Lower lobe of right lung (tissue), 2 donors: Measurements from ENCODE around the gene SGPL1. TPM values are rescaled to one million over a fixed set of nuclear protein-coding genes. Genes with fewer than 3 reads are reported as not detected.
A peak's percentile ranks its signal among the peaks of the same experiment; 100 is the strongest.

Experiments
- ATAC-seq, 2 donors: fragments of 200-7000 bp; cut with Tn5 transposase; one replicate each; pipeline ENCODE4 v1.9.1; 2020 to 2022; ENCODE audit warnings: mild to moderate bottlenecking in 2 of 2, moderate library complexity in 2 of 2
- DNase-seq: peaks from one replicate; pipeline ENCODE4 v3.0.0-alpha.2; 2020
- H3K27ac ChIP-seq: fragments of 200-600 bp; one replicate; pipeline ENCODE4 v1.8.0; 2022
- H3K27me3 ChIP-seq: fragments of 200-600 bp; one replicate; pipeline ENCODE4 v1.8.0; 2022; ENCODE audit warnings: low read depth
- H3K36me3 ChIP-seq: fragments of 200-600 bp; one replicate; pipeline ENCODE4 v1.8.0; 2022; ENCODE audit warnings: mild to moderate bottlenecking
- H3K4me1 ChIP-seq: fragments of 200-600 bp; one replicate; pipeline ENCODE4 v1.8.0; 2022
- H3K4me3 ChIP-seq: fragments of 200-600 bp; one replicate; pipeline ENCODE4 v1.8.0; 2022; ENCODE audit warnings: mild to moderate bottlenecking
- H3K9me3 ChIP-seq: fragments of 200-600 bp; one replicate; pipeline ENCODE4 v1.8.0; 2022
- intact Hi-C: fragments of 100-400 bp; cut with DNase I; formaldehyde crosslinking; loops from one replicate; pipeline ENCODE4 v1.11.0; 2022
- total RNA-seq: library from RNA; stranded (reverse); fragmentation: NEBNext Ultra II Directional; extraction: Animal tissue kit (Norgen Biotek cat#: 25700); gene quantifications from one replicate; pipeline ENCODE4 v1.2.1, GENCODE V29; 2021
- TF ChIP-seq, protein P1 (sequence below): fragments of 200-600 bp; IDR thresholded peaks from one replicate; pipeline ENCODE4 v1.8.0; 2022; ENCODE audit warnings: antibody characterized with exemption, mild to moderate bottlenecking
- donor health status: DM: no; HTN: yes; CAD: no; lungs with severe emphysema.

SGPL1 gene
- total RNA-seq, 1 donor from 2014 or later = 41.2 TPM

DNA sequence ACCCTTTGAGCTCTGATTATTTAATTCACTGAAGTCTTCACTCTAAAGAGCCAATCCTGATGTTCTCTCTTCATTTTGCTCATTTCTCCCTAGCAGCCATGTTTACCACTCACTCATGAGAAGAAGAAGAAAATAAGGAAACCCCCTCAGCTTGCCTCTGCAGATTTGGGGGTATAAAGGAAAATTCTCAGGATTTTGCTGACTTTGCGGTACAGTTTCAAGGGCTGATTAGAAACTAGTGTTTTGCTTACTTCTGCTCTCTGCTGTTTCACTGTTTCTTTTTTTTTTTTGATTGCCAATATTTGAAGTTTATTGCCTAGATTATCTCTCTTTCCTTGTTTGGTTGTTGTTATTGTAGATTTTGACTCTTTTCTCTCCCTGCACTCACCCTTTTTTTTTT, 49.2 kb downstream of the SGPL1 start:
- no peak for ATAC-seq
- DNase-seq = no peak
- Histone ChIP-seq H3K27me3 (no peaks in the 10 kb centered on the region), H3K36me3 (peaks cover 49% of the 10 kb centered on the region), H3K9me3 (no peaks in the 10 kb centered on the region), H3K4me3 (no peak overlapping the region), H3K27ac (no peak overlapping the region), H3K4me1 (peaks cover 7% of the 10 kb centered on the region)
- intact Hi-C loops = no loop called here
- TF ChIP-seq, protein P1, sequence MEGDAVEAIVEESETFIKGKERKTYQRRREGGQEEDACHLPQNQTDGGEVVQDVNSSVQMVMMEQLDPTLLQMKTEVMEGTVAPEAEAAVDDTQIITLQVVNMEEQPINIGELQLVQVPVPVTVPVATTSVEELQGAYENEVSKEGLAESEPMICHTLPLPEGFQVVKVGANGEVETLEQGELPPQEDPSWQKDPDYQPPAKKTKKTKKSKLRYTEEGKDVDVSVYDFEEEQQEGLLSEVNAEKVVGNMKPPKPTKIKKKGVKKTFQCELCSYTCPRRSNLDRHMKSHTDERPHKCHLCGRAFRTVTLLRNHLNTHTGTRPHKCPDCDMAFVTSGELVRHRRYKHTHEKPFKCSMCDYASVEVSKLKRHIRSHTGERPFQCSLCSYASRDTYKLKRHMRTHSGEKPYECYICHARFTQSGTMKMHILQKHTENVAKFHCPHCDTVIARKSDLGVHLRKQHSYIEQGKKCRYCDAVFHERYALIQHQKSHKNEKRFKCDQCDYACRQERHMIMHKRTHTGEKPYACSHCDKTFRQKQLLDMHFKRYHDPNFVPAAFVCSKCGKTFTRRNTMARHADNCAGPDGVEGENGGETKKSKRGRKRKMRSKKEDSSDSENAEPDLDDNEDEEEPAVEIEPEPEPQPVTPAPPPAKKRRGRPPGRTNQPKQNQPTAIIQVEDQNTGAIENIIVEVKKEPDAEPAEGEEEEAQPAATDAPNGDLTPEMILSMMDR = no peak

- H3K36me3 ChIP-seq = peaks cover 45% of the 10 kb centered on the region
- no peak overlapping the region for H3K27ac ChIP-seq
- intact Hi-C loops = no loop called here
- H3K4me3 ChIP-seq = no peak overlapping the region
- H3K9me3 ChIP-seq = no peaks in the 10 kb centered on the region
- H3K4me1 ChIP-seq = peaks cover 7% of the 10 kb centered on the region
- DNase-seq = no peak
- ATAC-seq = peak; percentile 67 to 89
- H3K27me3 ChIP-seq = no peaks in the 10 kb centered on the region
- TF ChIP-seq, protein P1 = no peak
Observed at GRCh38 chr10:70866424-70866823, 50.7 kb downstream of the SGPL1 start.

DNA sequence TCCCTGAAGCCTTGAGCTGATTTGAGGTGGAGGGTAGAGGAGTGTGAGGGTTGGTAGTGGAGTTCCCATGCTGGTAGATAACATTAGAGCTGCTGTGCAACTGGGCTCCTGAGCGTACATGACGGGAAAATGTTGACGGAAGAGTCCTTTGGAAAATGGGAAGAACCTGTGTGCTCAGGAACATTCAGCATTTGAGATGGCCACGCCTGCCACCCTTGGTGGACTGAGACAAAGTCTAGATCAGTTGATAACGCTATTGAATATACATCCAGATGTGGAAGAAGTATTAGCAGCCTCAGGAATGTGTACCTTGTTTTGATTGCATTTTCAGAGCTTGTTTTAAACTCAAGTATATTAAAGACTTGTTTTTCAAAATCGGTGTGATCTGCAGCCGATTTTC, 56.5 kb downstream of the SGPL1 start:
- no peak for ATAC-seq
- intact Hi-C loops = no loop called here
- peaks cover 67% of the 10 kb centered on the region for H3K36me3 ChIP-seq
- DNase-seq = no peak
- no peaks in the 10 kb centered on the region for H3K9me3 ChIP-seq
- no peaks in the 10 kb centered on the region for H3K27me3 ChIP-seq
- H3K27ac ChIP-seq = no peak overlapping the region
- TF ChIP-seq, protein P1 = no peak
- peaks cover 1% of the 10 kb centered on the region for H3K4me1 ChIP-seq
- no peak overlapping the region for H3K4me3 ChIP-seq

GRCh38 chr10:70874061-70874460, 58.3 kb downstream of the SGPL1 start:
- Histone ChIP-seq H3K36me3 (peaks cover 74% of the 10 kb centered on the region), H3K27me3 (no peaks in the 10 kb centered on the region), H3K27ac (no peak overlapping the region), H3K9me3 (no peaks in the 10 kb centered on the region), H3K4me3 (no peak overlapping the region), H3K4me1 (no peaks in the 10 kb centered on the region)
- TF ChIP-seq, protein P1 = no peak
- intact Hi-C loops = no loop called here
- ATAC-seq = no peak
- DNase-seq = no peak

- peaks cover 52% of the 10 kb centered on the region for H3K36me3 ChIP-seq
- intact Hi-C loops = no loop called here
Observed at GRCh38 chr10:70879207-70879606, 63.5 kb downstream of the SGPL1 start.

More at GRCh38 chr10:70879207-70879606, 63.5 kb downstream of the SGPL1 start:
- TF ChIP-seq, protein P1 = no peak
- Histone ChIP-seq H3K4me1 (no peaks in the 10 kb centered on the region), H3K4me3 (no peak overlapping the region), H3K27me3 (no peaks in the 10 kb centered on the region), H3K27ac (no peak overlapping the region), H3K9me3 (no peaks in the 10 kb centered on the region)
- DNase-seq (no peak), ATAC-seq (no peak)
